A549 (cell line): ENCODE measurements around the gene NLGN2. TPM values are rescaled to one million over a fixed set of nuclear protein-coding genes. Genes with fewer than 3 reads are reported as not detected.

ENCODE experiments used
- ATAC-seq, 2 experiments: fragments of 200-7000 bp in 1 of 2; fragments of >200 bp in 1 of 2; cut with Nextera tagmentation in 1 of 2; cut with Tn5 transposase in 1 of 2; 3 replicates each; pipeline versions ENCODE4 v1.8.0 to v1.9.1; 2018 to 2020; ENCODE audit warnings: mild to moderate bottlenecking in 1 of 2, moderate library complexity in 1 of 2
- CTCF ChIA-PET: fragments of 300-600 bp; sonication (Branson Sonifier 250); formaldehyde crosslinking; extraction: SDS; loops from one replicate; lab custom pipeline; 2021; ENCODE audit warnings: antibody characterized with exemption, inconsistent platforms; lab: Yijun Ruan, JAX
- POLR2A ChIA-PET: fragments of 350-600 bp; formaldehyde crosslinking; extraction: SDS; loops from one replicate; lab custom pipeline; 2021; ENCODE audit warnings: antibody characterized with exemption, inconsistent platforms; lab: Yijun Ruan, JAX
- DNase-seq, 2 experiments: peaks; one replicate each; pipeline versions ENCODE4 v3.0.0 to v3.0.0-alpha.2; 2011 to 2016; ENCODE audit warnings: low read depth in 1 of 2, low spot score in 1 of 2
- FAIRE-seq: peaks from 2 replicates; lab custom pipeline; 2011; peaks lifted over from hg19 to GRCh38; lab: Jason Lieb, UNC
- H3K27ac ChIP-seq, 2 experiments: fragments of >200 bp; sonication (Bioruptor Twin); formaldehyde crosslinking; 3 replicates each; pipeline ENCODE4 v1.5.1; 2016 to 2017
- H3K4me1 ChIP-seq: fragments of >200 bp; sonication (Bioruptor Twin); formaldehyde crosslinking; 3 replicates; pipeline ENCODE4 v1.6.1; 2016
- H3K4me2 ChIP-seq: fragments of >200 bp; sonication (Bioruptor Twin); formaldehyde crosslinking; 3 replicates; pipeline ENCODE4 v1.6.1; 2016
- H3K4me3 ChIP-seq: fragments of >200 bp; sonication (Bioruptor Twin); formaldehyde crosslinking; 3 replicates; pipeline ENCODE4 v1.5.1; 2016
- H3K9me3 ChIP-seq: fragments of >200 bp; sonication (Bioruptor Twin); formaldehyde crosslinking; 3 replicates; pipeline ENCODE4 v1.6.1; 2016
- CBX8 ChIP-seq: fragments of 200-600 bp; sonication (generic); IDR thresholded peaks from 2 replicates; pipeline ENCODE4 v1.6.1; 2016
- EP300 ChIP-seq, 2 experiments: fragments of >200 bp; sonication (Bioruptor Twin); formaldehyde crosslinking; IDR thresholded peaks; 2 replicates in 1 of 2; 3 replicates in 1 of 2; pipeline ENCODE4 v1.6.1; 2016 to 2017
- GATA3 ChIP-seq: IDR thresholded peaks from 2 replicates; pipeline ENCODE4 v1.6.1; 2012; ENCODE audit warnings: borderline replicate concordance
- HOXB13 ChIP-seq: fragments of 250-450 bp; sonication (Bioruptor Pico); IDR thresholded peaks from 2 replicates; pipeline ENCODE4 v1.5.0; 2020; ENCODE audit warnings: low read depth, mild to moderate bottlenecking, moderate library complexity
- HOXB5 ChIP-seq: fragments of 250-450 bp; sonication (Bioruptor Pico); IDR thresholded peaks from 2 replicates; pipeline ENCODE4 v1.5.0; 2020; ENCODE audit warnings: mild to moderate bottlenecking, moderate library complexity
- NR3C1 ChIP-seq: fragments of >200 bp; sonication (Bioruptor Twin); formaldehyde crosslinking; IDR thresholded peaks from 3 replicates; pipeline ENCODE4 v1.6.1; 2017
- POLR2A ChIP-seq: IDR thresholded peaks from 2 replicates; pipeline ENCODE4 v1.6.1; 2012; ENCODE audit warnings: mild to moderate bottlenecking, low read length
- POLR2AphosphoS2 ChIP-seq: conservative IDR thresholded peaks from 2 replicates; pipeline ENCODE4 v1.6.1; 2012; ENCODE audit warnings: low read length, improper control_type of control experiment, inconsistent platforms
- RFX5 ChIP-seq: fragments of 450-650 bp; IDR thresholded peaks from 2 replicates; pipeline ENCODE4 v1.7.1; 2014; ENCODE audit warnings: antibody characterized with exemption, mild to moderate bottlenecking, moderate library complexity
- ZC3H11A ChIP-seq: fragments of 450-650 bp; IDR thresholded peaks from 2 replicates; pipeline ENCODE4 v1.6.1; 2014; ENCODE audit warnings: antibody characterized with exemption, mild to moderate bottlenecking
- ZNF302 ChIP-seq: fragments of 250-450 bp; sonication (Bioruptor Pico); IDR thresholded peaks from 2 replicates; pipeline ENCODE4 v1.9.0; 2021; ENCODE audit warnings: inconsistent platforms, mild to moderate bottlenecking, moderate library complexity
- WGBS: methylation state at CpG from one replicate; pipeline ENCODE4 v1.1.6; 2017; ENCODE audit errors: missing lambda C conversion rate; 5-methylcytosine and 5-hydroxymethylcytosine counted together
- polyA plus RNA-seq, 4 experiments: library from polyadenylated mRNA; depleted of rRNA in 3 of 4; stranded (reverse); fragments of >200 nt; fragmentation: RNase III in 1 of 4; extraction: RNeasy Plus Mini Kit Qiagen cat#74134 plus additional on column Dnase treatment in 1 of 4; gene quantifications; 2 replicates in 3 of 4; 3 replicates in 1 of 4; pipeline ENCODE4 v1.2.3, GENCODE V29; 2011 to 2017
- TF ChIP-seq, protein P1 (sequence below): fragments of >200 bp; sonication (Bioruptor Twin); formaldehyde crosslinking; IDR thresholded peaks from 3 replicates; pipeline ENCODE4 v1.5.1; 2016
- TF ChIP-seq, protein P2 (sequence below): fragments of 200-600 bp; sonication (generic); IDR thresholded peaks from 2 replicates; pipeline ENCODE4 v1.6.1; 2016; ENCODE audit warnings: antibody characterized with exemption, mild to moderate bottlenecking, moderate library complexity
- TF ChIP-seq, protein P3 (sequence below): fragments of >200 bp; sonication (Bioruptor Twin); formaldehyde crosslinking; IDR thresholded peaks from 2 replicates; pipeline ENCODE4 v1.6.1; 2016

NLGN2 gene
- polyA plus RNA-seq, 2 of the 4 experiments (the other 2 are of a cell fraction): 4.1 to 27.5 TPM

DNA sequence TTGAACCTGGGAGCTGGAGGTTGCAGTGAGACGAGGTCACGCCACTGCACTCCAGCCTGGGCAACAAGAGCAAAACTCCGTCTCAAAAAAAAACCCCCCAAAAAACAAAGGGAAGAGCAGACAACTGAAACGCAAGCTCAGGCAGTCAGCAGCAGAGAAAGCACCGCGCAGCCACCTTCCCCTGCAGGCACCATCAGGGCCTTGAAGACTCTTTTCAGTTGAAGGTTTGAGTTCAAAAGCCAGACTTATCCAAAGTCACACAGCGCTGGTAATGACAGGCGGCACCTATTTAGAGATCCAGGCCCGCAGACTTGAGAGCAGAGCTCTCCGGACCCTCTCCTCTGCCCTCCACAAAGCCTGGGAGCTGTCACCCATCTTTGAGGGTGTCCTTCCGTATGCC, 60.6 kb downstream of the NLGN2 start:
- Histone ChIP-seq H3K4me2 (no peak overlapping the region), H3K27ac (no peak overlapping the region), H3K4me1 (peaks cover 24% of the 10 kb centered on the region)
- FAIRE-seq: no peak
- no peak for DNase-seq
- WGBS: 95% methylated on average over 11 of the region's 11 CpGs
- no peak for TF ChIP-seq RFX5
- TF ChIP-seq CBX8: no peak
- TF ChIP-seq, protein P1, sequence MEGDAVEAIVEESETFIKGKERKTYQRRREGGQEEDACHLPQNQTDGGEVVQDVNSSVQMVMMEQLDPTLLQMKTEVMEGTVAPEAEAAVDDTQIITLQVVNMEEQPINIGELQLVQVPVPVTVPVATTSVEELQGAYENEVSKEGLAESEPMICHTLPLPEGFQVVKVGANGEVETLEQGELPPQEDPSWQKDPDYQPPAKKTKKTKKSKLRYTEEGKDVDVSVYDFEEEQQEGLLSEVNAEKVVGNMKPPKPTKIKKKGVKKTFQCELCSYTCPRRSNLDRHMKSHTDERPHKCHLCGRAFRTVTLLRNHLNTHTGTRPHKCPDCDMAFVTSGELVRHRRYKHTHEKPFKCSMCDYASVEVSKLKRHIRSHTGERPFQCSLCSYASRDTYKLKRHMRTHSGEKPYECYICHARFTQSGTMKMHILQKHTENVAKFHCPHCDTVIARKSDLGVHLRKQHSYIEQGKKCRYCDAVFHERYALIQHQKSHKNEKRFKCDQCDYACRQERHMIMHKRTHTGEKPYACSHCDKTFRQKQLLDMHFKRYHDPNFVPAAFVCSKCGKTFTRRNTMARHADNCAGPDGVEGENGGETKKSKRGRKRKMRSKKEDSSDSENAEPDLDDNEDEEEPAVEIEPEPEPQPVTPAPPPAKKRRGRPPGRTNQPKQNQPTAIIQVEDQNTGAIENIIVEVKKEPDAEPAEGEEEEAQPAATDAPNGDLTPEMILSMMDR: no peak
- no peak for TF ChIP-seq ZC3H11A
- no peak for TF ChIP-seq ZNF302 (CRISPR knock-in tag)
- no peak for TF ChIP-seq HOXB13
- TF ChIP-seq EP300 (IDR thresholded peaks at IDR 0.05): no peak
- TF ChIP-seq, protein P2, sequence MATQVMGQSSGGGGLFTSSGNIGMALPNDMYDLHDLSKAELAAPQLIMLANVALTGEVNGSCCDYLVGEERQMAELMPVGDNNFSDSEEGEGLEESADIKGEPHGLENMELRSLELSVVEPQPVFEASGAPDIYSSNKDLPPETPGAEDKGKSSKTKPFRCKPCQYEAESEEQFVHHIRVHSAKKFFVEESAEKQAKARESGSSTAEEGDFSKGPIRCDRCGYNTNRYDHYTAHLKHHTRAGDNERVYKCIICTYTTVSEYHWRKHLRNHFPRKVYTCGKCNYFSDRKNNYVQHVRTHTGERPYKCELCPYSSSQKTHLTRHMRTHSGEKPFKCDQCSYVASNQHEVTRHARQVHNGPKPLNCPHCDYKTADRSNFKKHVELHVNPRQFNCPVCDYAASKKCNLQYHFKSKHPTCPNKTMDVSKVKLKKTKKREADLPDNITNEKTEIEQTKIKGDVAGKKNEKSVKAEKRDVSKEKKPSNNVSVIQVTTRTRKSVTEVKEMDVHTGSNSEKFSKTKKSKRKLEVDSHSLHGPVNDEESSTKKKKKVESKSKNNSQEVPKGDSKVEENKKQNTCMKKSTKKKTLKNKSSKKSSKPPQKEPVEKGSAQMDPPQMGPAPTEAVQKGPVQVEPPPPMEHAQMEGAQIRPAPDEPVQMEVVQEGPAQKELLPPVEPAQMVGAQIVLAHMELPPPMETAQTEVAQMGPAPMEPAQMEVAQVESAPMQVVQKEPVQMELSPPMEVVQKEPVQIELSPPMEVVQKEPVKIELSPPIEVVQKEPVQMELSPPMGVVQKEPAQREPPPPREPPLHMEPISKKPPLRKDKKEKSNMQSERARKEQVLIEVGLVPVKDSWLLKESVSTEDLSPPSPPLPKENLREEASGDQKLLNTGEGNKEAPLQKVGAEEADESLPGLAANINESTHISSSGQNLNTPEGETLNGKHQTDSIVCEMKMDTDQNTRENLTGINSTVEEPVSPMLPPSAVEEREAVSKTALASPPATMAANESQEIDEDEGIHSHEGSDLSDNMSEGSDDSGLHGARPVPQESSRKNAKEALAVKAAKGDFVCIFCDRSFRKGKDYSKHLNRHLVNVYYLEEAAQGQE: no peak
- TF ChIP-seq NR3C1: no peak
- no peak for TF ChIP-seq POLR2A
- TF ChIP-seq, protein P3, sequence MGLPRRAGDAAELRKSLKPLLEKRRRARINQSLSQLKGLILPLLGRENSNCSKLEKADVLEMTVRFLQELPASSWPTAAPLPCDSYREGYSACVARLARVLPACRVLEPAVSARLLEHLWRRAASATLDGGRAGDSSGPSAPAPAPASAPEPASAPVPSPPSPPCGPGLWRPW: no peak
- no peak for TF ChIP-seq HOXB5 (CRISPR knock-in tag)
- TF ChIP-seq, all 56 proteins: peak for 0
- POLR2A ChIA-PET: interaction anchor here (1.7 kb wide), 1 partner anchor 16 kb away, joined by 13 read pairs; the partner anchor contains the start of gene POLR2A
- H3K9me3 ChIP-seq: no peaks in the 10 kb centered on the region
- H3K4me3 ChIP-seq: no peak overlapping the region
- CTCF ChIA-PET: interaction anchor here (1.5 to 30.1 kb wide), 2 partner anchors 10 to 27 kb away, joined by 6 to 342 read pairs; partner anchors contain the start of genes CHRNB1, FGF11 and TMEM102
- no peak for ATAC-seq

DNA sequence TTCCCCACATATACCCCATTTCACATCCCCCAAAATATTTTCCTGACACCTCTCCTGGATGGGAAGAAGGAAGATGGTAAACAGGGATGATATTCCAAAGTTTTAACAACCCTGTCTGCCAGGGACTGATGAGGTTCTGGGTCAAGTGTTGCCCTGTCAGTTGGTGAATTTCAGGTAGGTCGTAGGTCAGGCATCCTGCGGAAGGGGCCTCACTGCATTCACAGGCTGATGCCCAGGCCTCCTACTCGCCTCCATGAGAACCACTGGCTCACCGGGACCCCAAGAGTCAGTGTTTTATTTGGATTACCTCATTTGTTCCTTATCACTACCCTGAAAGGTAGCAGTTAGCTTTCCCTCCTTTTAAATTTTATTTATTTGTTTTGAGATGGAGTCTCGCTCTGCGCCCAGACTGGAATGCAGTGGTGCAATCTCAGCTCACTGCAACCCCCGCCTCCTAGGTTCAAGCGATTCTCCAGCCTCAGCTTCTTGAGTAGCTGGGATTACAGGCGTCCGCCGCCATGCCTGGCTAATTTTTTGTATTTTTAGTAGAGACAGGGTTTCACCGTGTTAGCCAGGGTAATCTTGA, 61.3 kb downstream of the NLGN2 start:
- ChIA-PET POLR2A (no interaction called here), CTCF (interaction anchor here (1.5 to 30.1 kb wide), 2 partner anchors 10 to 28 kb away, joined by 6 to 342 read pairs; partner anchors contain the start of genes CHRNB1, FGF11 and TMEM102)
- H3K27ac ChIP-seq: no peak overlapping the region
- 78% methylated on average over 12 of the region's 12 CpGs for WGBS
- H3K4me1 ChIP-seq: peaks cover 24% of the 10 kb centered on the region
- TF ChIP-seq POLR2AphosphoS2 (no peak), GATA3 (no peak)
- no peak for DNase-seq
- FAIRE-seq: no peak
- H3K4me3 ChIP-seq: no peak overlapping the region
- H3K4me2 ChIP-seq: no peak overlapping the region
- ATAC-seq: no peak
- H3K9me3 ChIP-seq: no peaks in the 10 kb centered on the region

Other genes with a start within 250 kb of the NLGN2 start
Only the 30 nearest of the 39 such genes appear.
- gene DVL2, start 173.3 kb upstream of the NLGN2 start, polyA plus RNA-seq (2011; rRNA removed): 5.7 and 9.6 TPM in 2 replicates
- gene DVL2, start 173.3 kb upstream of the NLGN2 start, polyA plus RNA-seq (2017; fragmentation: RNase III; extraction: RNeasy Plus Mini Kit Qiagen cat#74134 plus additional on column Dnase treatment): 30.7 to 40.4 TPM (median 37.7 TPM) in 3 replicates
- 52.1 and 61.2 TPM in 2 replicates for gene PHF23, start 168.4 kb upstream of the NLGN2 start, polyA plus RNA-seq (2011; rRNA removed)
- 70.9 to 80.2 TPM (median 79.1 TPM) in 3 replicates for gene PHF23, start 168.4 kb upstream of the NLGN2 start, polyA plus RNA-seq (2017; fragmentation: RNase III; extraction: RNeasy Plus Mini Kit Qiagen cat#74134 plus additional on column Dnase treatment)
- 399 and 502 TPM in 2 replicates for gene GABARAP, start 165.4 kb upstream of the NLGN2 start, polyA plus RNA-seq (2011; rRNA removed)
- 431 to 510 TPM (median 504 TPM) in 3 replicates for gene GABARAP, start 165.4 kb upstream of the NLGN2 start, polyA plus RNA-seq (2017; fragmentation: RNase III; extraction: RNeasy Plus Mini Kit Qiagen cat#74134 plus additional on column Dnase treatment)
- gene CTDNEP1, start 156.1 kb upstream of the NLGN2 start, polyA plus RNA-seq (2011; rRNA removed): 161 and 251 TPM in 2 replicates
- gene CTDNEP1, start 156.1 kb upstream of the NLGN2 start, polyA plus RNA-seq (2017; fragmentation: RNase III; extraction: RNeasy Plus Mini Kit Qiagen cat#74134 plus additional on column Dnase treatment): 145 to 151 TPM (median 147 TPM) in 3 replicates
- 114 and 133 TPM in 2 replicates for gene ELP5, start 155.6 kb upstream of the NLGN2 start, polyA plus RNA-seq (2011; rRNA removed)
- 89.2 to 97.3 TPM (median 92.1 TPM) in 3 replicates for gene ELP5, start 155.6 kb upstream of the NLGN2 start, polyA plus RNA-seq (2017; fragmentation: RNase III; extraction: RNeasy Plus Mini Kit Qiagen cat#74134 plus additional on column Dnase treatment)
- gene CLDN7, start 145.4 kb upstream of the NLGN2 start, polyA plus RNA-seq (2011; rRNA removed): 4.2 and 4.6 TPM in 2 replicates
- gene CLDN7, start 145.4 kb upstream of the NLGN2 start, polyA plus RNA-seq (2017; fragmentation: RNase III; extraction: RNeasy Plus Mini Kit Qiagen cat#74134 plus additional on column Dnase treatment): 0.59 to 0.97 TPM (median 0.59 TPM) in 3 replicates
- 0.16 TPM in 2 replicates for gene SLC2A4, start 126.1 kb upstream of the NLGN2 start, polyA plus RNA-seq (2011; rRNA removed)
- gene SLC2A4, start 126.1 kb upstream of the NLGN2 start, polyA plus RNA-seq (2017; fragmentation: RNase III; extraction: RNeasy Plus Mini Kit Qiagen cat#74134 plus additional on column Dnase treatment): 0.17 to 0.18 TPM (median 0.17 TPM) in 3 replicates
- gene YBX2, start 113.2 kb upstream of the NLGN2 start, polyA plus RNA-seq (2011; rRNA removed): 0.61 and 0.98 TPM in 2 replicates
- gene YBX2, start 113.2 kb upstream of the NLGN2 start, polyA plus RNA-seq (2017; fragmentation: RNase III; extraction: RNeasy Plus Mini Kit Qiagen cat#74134 plus additional on column Dnase treatment): 0.22 to 0.57 TPM (median 0.36 TPM) in 3 replicates
- gene EIF5A, start 100.2 kb upstream of the NLGN2 start, polyA plus RNA-seq (2011; rRNA removed): 945 and 969 TPM in 2 replicates
- gene EIF5A, start 100.2 kb upstream of the NLGN2 start, polyA plus RNA-seq (2017; fragmentation: RNase III; extraction: RNeasy Plus Mini Kit Qiagen cat#74134 plus additional on column Dnase treatment): 1,779 to 2,042 TPM (median 1,918 TPM) in 3 replicates
- 48.5 and 61.7 TPM in 2 replicates for gene GPS2, start 92.5 kb upstream of the NLGN2 start, polyA plus RNA-seq (2011; rRNA removed)
- gene GPS2, start 92.5 kb upstream of the NLGN2 start, polyA plus RNA-seq (2017; fragmentation: RNase III; extraction: RNeasy Plus Mini Kit Qiagen cat#74134 plus additional on column Dnase treatment): 147 to 171 TPM (median 158 TPM) in 3 replicates
- gene NEURL4, start 78.5 kb upstream of the NLGN2 start, polyA plus RNA-seq (2011; rRNA removed): 12.2 and 18.3 TPM in 2 replicates
- 44.2 to 50.4 TPM (median 47.5 TPM) in 3 replicates for gene NEURL4, start 78.5 kb upstream of the NLGN2 start, polyA plus RNA-seq (2017; fragmentation: RNase III; extraction: RNeasy Plus Mini Kit Qiagen cat#74134 plus additional on column Dnase treatment)
- 0.03 and 0.41 TPM in 2 replicates for gene ACAP1, start 71.3 kb upstream of the NLGN2 start, polyA plus RNA-seq (2011; rRNA removed)
- gene ACAP1, start 71.3 kb upstream of the NLGN2 start, polyA plus RNA-seq (2017; fragmentation: RNase III; extraction: RNeasy Plus Mini Kit Qiagen cat#74134 plus additional on column Dnase treatment): 1.3 to 2.1 TPM (median 1.4 TPM) in 3 replicates
- gene KCTD11, start 55.7 kb upstream of the NLGN2 start, polyA plus RNA-seq (2011; rRNA removed): 6.1 and 7.0 TPM in 2 replicates
- 9.6 to 10.7 TPM (median 10.3 TPM) in 3 replicates for gene KCTD11, start 55.7 kb upstream of the NLGN2 start, polyA plus RNA-seq (2017; fragmentation: RNase III; extraction: RNeasy Plus Mini Kit Qiagen cat#74134 plus additional on column Dnase treatment)
- not detected in 2 replicates for gene TMEM95, start 52.7 kb upstream of the NLGN2 start, polyA plus RNA-seq (2011; rRNA removed)
- gene TMEM95, start 52.7 kb upstream of the NLGN2 start, polyA plus RNA-seq (2017; fragmentation: RNase III; extraction: RNeasy Plus Mini Kit Qiagen cat#74134 plus additional on column Dnase treatment): not detected in 3 replicates
- gene TNK1, start 26.8 kb upstream of the NLGN2 start, polyA plus RNA-seq (2011; rRNA removed): 1.2 and 1.8 TPM in 2 replicates
- 2.1 to 2.4 TPM (median 2.2 TPM) in 3 replicates for gene TNK1, start 26.8 kb upstream of the NLGN2 start, polyA plus RNA-seq (2017; fragmentation: RNase III; extraction: RNeasy Plus Mini Kit Qiagen cat#74134 plus additional on column Dnase treatment)
- gene PLSCR3, start 13.3 kb upstream of the NLGN2 start, polyA plus RNA-seq (2011; rRNA removed): 11.0 and 13.7 TPM in 2 replicates
- 27.5 to 33.4 TPM (median 29.6 TPM) in 3 replicates for gene PLSCR3, start 13.3 kb upstream of the NLGN2 start, polyA plus RNA-seq (2017; fragmentation: RNase III; extraction: RNeasy Plus Mini Kit Qiagen cat#74134 plus additional on column Dnase treatment)
- 127 and 210 TPM in 2 replicates for gene TMEM256, start 3.7 kb upstream of the NLGN2 start, polyA plus RNA-seq (2011; rRNA removed)
- gene TMEM256, start 3.7 kb upstream of the NLGN2 start, polyA plus RNA-seq (2017; fragmentation: RNase III; extraction: RNeasy Plus Mini Kit Qiagen cat#74134 plus additional on column Dnase treatment): 142 to 166 TPM (median 164 TPM) in 3 replicates
- gene SPEM1, start 12.5 kb downstream of the NLGN2 start, polyA plus RNA-seq (2011; rRNA removed): not detected in 2 replicates
- 0.09 to 0.13 TPM in 2 of 3 replicates, not detected in the other for gene SPEM1, start 12.5 kb downstream of the NLGN2 start, polyA plus RNA-seq (2017; fragmentation: RNase III; extraction: RNeasy Plus Mini Kit Qiagen cat#74134 plus additional on column Dnase treatment)
- gene SPEM2, start 17.8 kb downstream of the NLGN2 start, polyA plus RNA-seq (2011; rRNA removed): not detected in 2 replicates
- not detected in 3 replicates for gene SPEM2, start 17.8 kb downstream of the NLGN2 start, polyA plus RNA-seq (2017; fragmentation: RNase III; extraction: RNeasy Plus Mini Kit Qiagen cat#74134 plus additional on column Dnase treatment)
- not detected in 2 replicates for gene SPEM3, start 21.0 kb downstream of the NLGN2 start, polyA plus RNA-seq (2011; rRNA removed)
- gene SPEM3, start 21.0 kb downstream of the NLGN2 start, polyA plus RNA-seq (2017; fragmentation: RNase III; extraction: RNeasy Plus Mini Kit Qiagen cat#74134 plus additional on column Dnase treatment): not detected in 3 replicates
- gene TMEM102, start 27.6 kb downstream of the NLGN2 start, polyA plus RNA-seq (2011; rRNA removed): 4.4 and 4.9 TPM in 2 replicates
- 6.5 to 8.9 TPM (median 8.1 TPM) in 3 replicates for gene TMEM102, start 27.6 kb downstream of the NLGN2 start, polyA plus RNA-seq (2017; fragmentation: RNase III; extraction: RNeasy Plus Mini Kit Qiagen cat#74134 plus additional on column Dnase treatment)
- gene FGF11, start 31.7 kb downstream of the NLGN2 start, polyA plus RNA-seq (2011; rRNA removed): 1.4 and 1.9 TPM in 2 replicates
- gene FGF11, start 31.7 kb downstream of the NLGN2 start, polyA plus RNA-seq (2017; fragmentation: RNase III; extraction: RNeasy Plus Mini Kit Qiagen cat#74134 plus additional on column Dnase treatment): 1.1 to 1.8 TPM (median 1.5 TPM) in 3 replicates
- gene CHRNB1, start 37.2 kb downstream of the NLGN2 start, polyA plus RNA-seq (2011; rRNA removed): 6.5 and 6.9 TPM in 2 replicates
- gene CHRNB1, start 37.2 kb downstream of the NLGN2 start, polyA plus RNA-seq (2017; fragmentation: RNase III; extraction: RNeasy Plus Mini Kit Qiagen cat#74134 plus additional on column Dnase treatment): 6.2 to 8.4 TPM (median 8.0 TPM) in 3 replicates
- gene ZBTB4, start 71.8 kb downstream of the NLGN2 start, polyA plus RNA-seq (2011; rRNA removed): 14.4 and 18.2 TPM in 2 replicates
- gene ZBTB4, start 71.8 kb downstream of the NLGN2 start, polyA plus RNA-seq (2017; fragmentation: RNase III; extraction: RNeasy Plus Mini Kit Qiagen cat#74134 plus additional on column Dnase treatment): 24.4 to 29.5 TPM (median 28.2 TPM) in 3 replicates
- gene SLC35G6, start 73.6 kb downstream of the NLGN2 start, polyA plus RNA-seq (2011; rRNA removed): not detected in 2 replicates
- not detected in 3 replicates for gene SLC35G6, start 73.6 kb downstream of the NLGN2 start, polyA plus RNA-seq (2017; fragmentation: RNase III; extraction: RNeasy Plus Mini Kit Qiagen cat#74134 plus additional on column Dnase treatment)
- 22.8 and 57.1 TPM in 2 replicates for gene POLR2A, start 76.5 kb downstream of the NLGN2 start, polyA plus RNA-seq (2011; rRNA removed)
- gene POLR2A, start 76.5 kb downstream of the NLGN2 start, polyA plus RNA-seq (2017; fragmentation: RNase III; extraction: RNeasy Plus Mini Kit Qiagen cat#74134 plus additional on column Dnase treatment): 65.6 to 69.6 TPM (median 67.4 TPM) in 3 replicates
- 11.9 and 12.4 TPM in 2 replicates for gene TNFSF12, start 141.2 kb downstream of the NLGN2 start, polyA plus RNA-seq (2011; rRNA removed)
- gene TNFSF12, start 141.2 kb downstream of the NLGN2 start, polyA plus RNA-seq (2017; fragmentation: RNase III; extraction: RNeasy Plus Mini Kit Qiagen cat#74134 plus additional on column Dnase treatment): 7.9 to 9.9 TPM (median 9.7 TPM) in 3 replicates
- gene TNFSF13, start 150.9 kb downstream of the NLGN2 start, polyA plus RNA-seq (2011; rRNA removed): 1.0 TPM in 2 replicates
- gene TNFSF13, start 150.9 kb downstream of the NLGN2 start, polyA plus RNA-seq (2017; fragmentation: RNase III; extraction: RNeasy Plus Mini Kit Qiagen cat#74134 plus additional on column Dnase treatment): 0.41 to 0.78 TPM (median 0.61 TPM) in 3 replicates
- gene SENP3, start 154.1 kb downstream of the NLGN2 start, polyA plus RNA-seq (2011; rRNA removed): 150 and 165 TPM in 2 replicates
- gene SENP3, start 154.1 kb downstream of the NLGN2 start, polyA plus RNA-seq (2017; fragmentation: RNase III; extraction: RNeasy Plus Mini Kit Qiagen cat#74134 plus additional on column Dnase treatment): 104 to 119 TPM (median 114 TPM) in 3 replicates
- gene CD68, start 171.8 kb downstream of the NLGN2 start, polyA plus RNA-seq (2011; rRNA removed): 14.9 and 17.7 TPM in 2 replicates
- 6.5 to 11.6 TPM (median 9.8 TPM) in 3 replicates for gene CD68, start 171.8 kb downstream of the NLGN2 start, polyA plus RNA-seq (2017; fragmentation: RNase III; extraction: RNeasy Plus Mini Kit Qiagen cat#74134 plus additional on column Dnase treatment)